Fibroblast of skin of right biceps (primary cell): Measurements from ENCODE around the gene RPL14.

Experiments used
- DNase-seq: peaks from one replicate; pipeline ENCODE4 v3.0.0-alpha.2; 2013

The RPL14 gene

GRCh38 chr3:40464339-40465110 is 7.4 kb downstream of the RPL14 start:
- DNase-seq, result no peak

DNA sequence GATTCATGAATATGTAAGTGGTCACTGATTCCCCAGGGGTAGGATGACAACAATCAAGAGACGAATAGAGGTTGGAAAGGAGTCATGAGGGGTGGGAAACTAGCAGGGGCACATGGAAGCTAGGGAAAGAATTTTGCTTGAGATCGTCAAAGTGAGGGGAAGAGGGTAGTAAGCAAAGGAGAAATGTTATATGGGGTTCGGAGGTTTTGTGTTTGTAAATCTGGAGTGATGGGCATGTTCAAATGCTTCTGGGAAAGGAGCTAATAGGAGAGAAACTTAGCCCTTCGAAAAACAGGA is 7.9 kb downstream of the RPL14 start:
- DNase-seq, result no peak

GRCh38 chr3:40465456-40465855 is 8.3 kb downstream of the RPL14 start:
- DNase-seq, result no peak

- DNase-seq, result no peak
Measured at GRCh38 chr3:40468018-40468417, 10.9 kb downstream of the RPL14 start.

DNA sequence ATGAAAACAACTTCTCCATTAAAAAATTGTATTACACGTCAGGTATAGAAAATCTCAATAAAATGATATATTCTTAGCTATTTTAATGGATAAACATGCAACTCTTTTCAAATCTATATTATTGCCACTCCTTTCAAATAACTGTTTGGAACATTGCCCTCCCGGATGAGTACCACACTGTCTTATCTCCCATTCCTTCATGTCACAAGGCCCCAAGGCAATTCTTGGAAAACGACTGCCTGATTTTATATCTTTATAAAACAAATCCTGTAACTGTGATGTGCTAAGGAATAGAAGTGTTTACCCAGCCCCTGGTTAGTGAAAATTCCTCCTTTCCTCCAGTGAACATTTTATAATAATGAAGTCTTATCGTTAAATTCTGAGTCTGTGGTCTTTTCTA is 13.6 kb downstream of the RPL14 start:
- no peak for DNase-seq

- DNase-seq, result peak; percentile 76
Measured at GRCh38 chr3:40476478-40477470, 19.6 kb downstream of the RPL14 start, which contains the start of gene ZNF619. TSS of gene ZNF619 (plus strand) at chr3:40477122. CDS start at chr3:40477980, 858 bp downstream.

- DNase-seq, result peak; percentile 10
Measured at GRCh38 chr3:40477666-40478065, 20.5 kb downstream of the RPL14 start.

DNA sequence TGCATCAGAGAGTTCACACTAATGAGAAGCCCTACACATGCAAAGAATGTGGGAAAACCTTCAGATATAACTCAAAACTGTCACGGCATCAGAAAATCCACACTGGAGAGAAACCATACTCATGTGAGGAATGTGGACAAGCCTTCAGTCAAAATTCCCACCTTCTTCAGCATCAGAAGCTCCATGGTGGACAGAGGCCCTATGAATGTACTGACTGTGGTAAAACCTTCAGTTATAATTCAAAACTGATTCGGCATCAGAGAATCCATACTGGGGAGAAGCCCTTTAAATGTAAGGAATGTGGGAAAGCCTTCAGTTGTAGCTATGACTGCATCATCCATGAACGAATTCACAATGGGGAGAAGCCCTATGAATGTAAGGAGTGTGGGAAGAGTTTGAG is 30.0 kb downstream of the RPL14 start:
- DNase-seq, result no peak

DNA sequence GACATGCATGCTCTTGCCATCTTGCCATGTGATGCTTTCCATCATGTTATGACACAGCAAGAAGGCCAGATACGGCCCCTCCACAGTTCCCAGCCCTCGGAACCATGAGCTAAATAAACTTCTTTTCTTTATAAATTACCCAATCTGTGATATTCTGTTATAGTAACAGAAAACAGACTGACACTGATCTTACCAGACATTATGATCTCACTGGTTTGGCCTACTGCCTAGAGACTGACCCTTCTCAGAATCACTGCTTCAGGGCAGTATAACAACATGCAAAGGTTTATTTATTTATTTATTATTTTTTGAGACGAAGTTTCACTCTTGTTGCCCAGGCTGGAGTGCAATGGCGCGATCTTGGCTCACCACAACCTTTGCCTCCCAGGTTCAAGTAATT is 33.8 kb downstream of the RPL14 start:
- DNase-seq, result no peak

GRCh38 chr3:40494698-40495097 is 37.6 kb downstream of the RPL14 start:
- DNase-seq, result peak; percentile 14

- DNase-seq, result no peak
Measured at GRCh38 chr3:40497288-40497687, 40.1 kb downstream of the RPL14 start.

- no peak for DNase-seq
Measured at GRCh38 chr3:40499952-40500351, 42.8 kb downstream of the RPL14 start.

DNA sequence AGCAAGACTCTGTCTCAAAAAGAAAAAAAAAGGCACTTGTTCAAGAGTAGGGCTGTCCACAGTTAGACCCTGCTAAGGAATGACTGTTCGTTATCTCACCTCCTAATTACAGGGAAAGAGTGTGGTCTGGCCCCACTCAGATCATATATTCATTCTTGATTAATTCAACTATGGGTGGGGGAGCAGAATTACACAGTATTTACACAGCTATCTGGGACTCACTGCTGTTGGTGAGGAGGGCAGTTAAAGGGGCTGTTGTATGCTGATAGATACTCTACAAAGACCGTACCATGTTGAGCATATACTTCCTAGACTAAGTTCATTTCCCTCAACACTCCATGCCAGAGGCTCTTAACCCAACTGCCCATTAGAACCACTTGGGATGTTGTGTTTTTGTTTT is 44.9 kb downstream of the RPL14 start:
- DNase-seq, result no peak

GRCh38 chr3:40504636-40505430 is 47.7 kb downstream of the RPL14 start:
- DNase-seq, result peak; percentile 96

- DNase-seq, result peak; percentile 53
Measured at GRCh38 chr3:40505599-40506462, 48.7 kb downstream of the RPL14 start, which contains the start of gene ZNF620. TSS of gene ZNF620 (plus strand) at chr3:40506039. CDS start at chr3:40506353, 314 bp downstream.

GRCh38 chr3:40511031-40511718 is 54.0 kb downstream of the RPL14 start:
- no peak for DNase-seq

- DNase-seq, result peak; percentile 84
Measured at GRCh38 chr3:40516201-40516600, 59.1 kb downstream of the RPL14 start.

- DNase-seq, result no peak
Measured at GRCh38 chr3:40518067-40518466, 60.9 kb downstream of the RPL14 start.
